CD4-positive, alpha-beta T cell (primary cell): ENCODE results near the gene HIGD1C. TPM values are rescaled to one million over a fixed set of nuclear protein-coding genes. Genes with fewer than 3 reads are reported as not detected.

ENCODE experiments used
- ATAC-seq: fragments of 200-7000 bp; cut with Tn5 transposase; one replicate; pipeline ENCODE4 v1.10.0; 2022; ENCODE audit warnings: mild to moderate bottlenecking; ENCODE audit not compliant: poor library complexity
- CTCF ChIA-PET: fragments of 350-600 bp; sonication (Branson Sonifier 250); formaldehyde crosslinking; loops from one replicate; lab custom pipeline; 2021; ENCODE audit warnings: antibody characterized with exemption, inconsistent platforms; lab: Charles Lee
- POLR2A ChIA-PET: fragments of 350-600 bp; sonication (Branson Sonifier 250); formaldehyde crosslinking; loops from one replicate; lab custom pipeline; 2021; ENCODE audit warnings: antibody characterized with exemption, inconsistent platforms; lab: Charles Lee
- DNase-seq, 14 experiments: peaks; one replicate each; pipeline ENCODE4 v3.0.0-alpha.2; 2013 to 2020; ENCODE audit warnings: mixed read lengths in 2 of 14
- H3K27ac ChIP-seq, 2 donors: one replicate each; pipeline versions ENCODE4 v1.5.1 to v1.7.0; 2013; ENCODE audit warnings: low read length in 2 of 2, low read depth in 1 of 2, mild to moderate bottlenecking in 1 of 2
- H3K27me3 ChIP-seq, 2 experiments: 1 replicate in 1 of 2; 2 replicates in 1 of 2; pipeline versions ENCODE4 v1.6.1 to v1.7.0; 2013; ENCODE audit warnings: low read length in 2 of 2, control low read depth in 1 of 2, mild to moderate bottlenecking in 1 of 2, moderate library complexity in 1 of 2; ENCODE audit not compliant: insufficient read depth in 2 of 2, control insufficient read depth in 1 of 2
- H3K36me3 ChIP-seq: one replicate; pipeline ENCODE4 v1.6.1; 2013; ENCODE audit warnings: low read length, control low read depth; ENCODE audit not compliant: insufficient read depth
- H3K4me1 ChIP-seq: one replicate; pipeline ENCODE4 v1.6.1; 2013; ENCODE audit warnings: low read length, control low read depth; ENCODE audit not compliant: insufficient read depth
- H3K4me3 ChIP-seq: one replicate; pipeline ENCODE4 v1.5.1; 2013; ENCODE audit warnings: mild to moderate bottlenecking, low read length, moderate library complexity
- H3K9me3 ChIP-seq, 2 experiments: 1 replicate in 1 of 2; 2 replicates in 1 of 2; pipeline versions ENCODE4 v1.6.1 to v1.7.0; 2013; ENCODE audit warnings: low read length in 2 of 2, mild to moderate bottlenecking in 2 of 2, control low read depth in 1 of 2, moderate library complexity in 1 of 2; ENCODE audit not compliant: control insufficient read depth in 1 of 2, insufficient read depth in 1 of 2
- H3K27ac Mint-ChIP-seq: one replicate; pipeline ENCODE4 v1.8.0; 2020; ENCODE audit warnings: mixed read lengths
- H3K27me3 Mint-ChIP-seq: one replicate; pipeline ENCODE4 v1.8.0; 2021; ENCODE audit warnings: mixed read lengths
- H3K36me3 Mint-ChIP-seq: one replicate; pipeline ENCODE4 v1.8.0; 2021; ENCODE audit warnings: low read depth, mixed read lengths
- H3K4me1 Mint-ChIP-seq: one replicate; pipeline ENCODE4 v1.8.0; 2021; ENCODE audit warnings: low read depth, mixed read lengths
- H3K4me3 Mint-ChIP-seq: one replicate; pipeline ENCODE4 v1.8.0; 2020; ENCODE audit warnings: mild to moderate bottlenecking, mixed read lengths
- H3K9me3 Mint-ChIP-seq: one replicate; pipeline ENCODE4 v1.8.0; 2020; ENCODE audit warnings: mixed read lengths
- intact Hi-C, 2 experiments: fragments of 100-400 bp; cut with DNase I in 1 of 2; cut with micrococcal nuclease in 1 of 2; formaldehyde crosslinking; loops; one replicate each; pipeline versions ENCODE4 v1.15.1 to v1.9.0; 2023 to 2025; cut with DNase I, micrococcal nuclease
- total RNA-seq, 174 experiments: library from RNA in 2 of 174; stranded (reverse) in 2 of 174; gene quantifications; one replicate each; pipeline ENCODE4 v1.2.3 and lab custom pipeline; 2021 to 2026
- TF ChIP-seq, protein P1 (sequence below): fragments of 200-600 bp; IDR thresholded peaks from one replicate; pipeline ENCODE4 v1.8.0; 2022; ENCODE audit warnings: antibody characterized with exemption, mild to moderate bottlenecking

Gene HIGD1C
- total RNA-seq, 2 experiments from 2014 or later, result not detected

DNA sequence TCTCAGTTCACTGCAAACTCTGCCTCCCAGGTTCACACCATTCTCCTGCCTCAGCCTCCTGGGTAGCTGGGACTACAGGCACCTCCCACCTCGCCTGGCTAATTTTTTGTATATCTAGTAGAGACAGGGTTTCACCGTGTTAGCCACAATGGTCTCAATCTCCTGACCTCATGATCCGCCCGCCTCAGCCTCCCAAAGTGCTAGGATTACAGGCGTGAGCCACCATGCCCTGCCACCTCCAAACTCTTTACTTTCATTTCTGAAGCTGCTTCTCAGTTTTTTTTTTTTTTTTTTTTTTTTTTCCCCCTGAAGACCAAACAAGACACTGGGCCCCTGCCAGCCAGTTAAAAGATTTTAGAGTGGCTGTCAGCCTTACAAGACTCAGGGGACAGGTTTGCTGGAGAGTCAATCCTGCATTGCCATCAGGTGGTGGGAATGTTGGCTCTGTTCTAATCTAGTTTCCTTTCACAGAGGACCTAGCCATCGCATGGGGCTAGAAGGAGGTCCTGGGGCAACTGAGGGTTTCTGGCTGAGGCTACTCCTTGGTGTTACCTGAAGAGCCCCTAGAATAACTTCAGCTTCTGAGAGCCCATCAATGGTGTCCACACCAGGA, 37.4 kb upstream of the HIGD1C start:
- TF ChIP-seq, protein P1, sequence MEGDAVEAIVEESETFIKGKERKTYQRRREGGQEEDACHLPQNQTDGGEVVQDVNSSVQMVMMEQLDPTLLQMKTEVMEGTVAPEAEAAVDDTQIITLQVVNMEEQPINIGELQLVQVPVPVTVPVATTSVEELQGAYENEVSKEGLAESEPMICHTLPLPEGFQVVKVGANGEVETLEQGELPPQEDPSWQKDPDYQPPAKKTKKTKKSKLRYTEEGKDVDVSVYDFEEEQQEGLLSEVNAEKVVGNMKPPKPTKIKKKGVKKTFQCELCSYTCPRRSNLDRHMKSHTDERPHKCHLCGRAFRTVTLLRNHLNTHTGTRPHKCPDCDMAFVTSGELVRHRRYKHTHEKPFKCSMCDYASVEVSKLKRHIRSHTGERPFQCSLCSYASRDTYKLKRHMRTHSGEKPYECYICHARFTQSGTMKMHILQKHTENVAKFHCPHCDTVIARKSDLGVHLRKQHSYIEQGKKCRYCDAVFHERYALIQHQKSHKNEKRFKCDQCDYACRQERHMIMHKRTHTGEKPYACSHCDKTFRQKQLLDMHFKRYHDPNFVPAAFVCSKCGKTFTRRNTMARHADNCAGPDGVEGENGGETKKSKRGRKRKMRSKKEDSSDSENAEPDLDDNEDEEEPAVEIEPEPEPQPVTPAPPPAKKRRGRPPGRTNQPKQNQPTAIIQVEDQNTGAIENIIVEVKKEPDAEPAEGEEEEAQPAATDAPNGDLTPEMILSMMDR, result no peak
- Histone ChIP-seq H3K27me3 (no peaks in the 10 kb centered on the region), H3K4me3 (no peak overlapping the region), H3K27ac (no peak overlapping the region), H3K4me1 (no peaks in the 10 kb centered on the region), H3K9me3 (peaks cover 20 to 28% of the 10 kb centered on the region in 2 experiments), H3K36me3 (no peaks in the 10 kb centered on the region)
- intact Hi-C loops, result no loop called here
- ChIA-PET POLR2A (no interaction called here), CTCF (no interaction called here)
- Mint-ChIP-seq H3K4me1 (no peaks in the 10 kb centered on the region), H3K27me3 (peaks cover 7% of the 10 kb centered on the region), H3K4me3 (no peak overlapping the region), H3K27ac (no peak overlapping the region), H3K9me3 (peaks cover 21% of the 10 kb centered on the region), H3K36me3 (peaks cover 10% of the 10 kb centered on the region)
- no peak for DNase-seq
- ATAC-seq, result no peak

DNA sequence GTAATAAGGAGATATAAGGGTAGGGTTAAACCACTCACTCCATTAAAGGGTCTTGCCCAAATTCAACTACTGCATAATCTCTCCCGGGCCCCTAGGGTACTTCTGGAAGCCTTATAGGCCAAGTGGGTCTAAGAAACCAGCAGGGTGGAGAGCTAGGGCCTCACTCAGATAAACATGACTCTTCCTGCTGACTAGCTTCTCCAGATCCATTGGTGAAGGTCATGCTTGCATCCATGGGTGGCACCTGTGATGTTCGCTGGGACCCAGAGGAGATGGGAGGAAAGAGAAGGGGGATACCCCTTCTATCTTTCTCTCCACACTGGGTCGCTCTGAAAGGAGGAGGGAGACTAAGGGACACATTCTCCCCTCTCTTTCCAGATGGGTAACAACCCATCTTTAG, 36.1 kb upstream of the HIGD1C start:
- Histone ChIP-seq H3K27me3 (no peaks in the 10 kb centered on the region), H3K27ac (no peak overlapping the region), H3K36me3 (no peaks in the 10 kb centered on the region), H3K4me3 (no peak overlapping the region), H3K9me3 (peaks cover 17 to 28% of the 10 kb centered on the region in 2 experiments), H3K4me1 (no peaks in the 10 kb centered on the region)
- H3K27ac Mint-ChIP-seq, result no peak overlapping the region
- CTCF ChIA-PET, result no interaction called here
- H3K36me3 Mint-ChIP-seq, result peaks cover 10% of the 10 kb centered on the region
- TF ChIP-seq, protein P1, result no peak
- peaks cover 7% of the 10 kb centered on the region for H3K27me3 Mint-ChIP-seq
- no peaks in the 10 kb centered on the region for H3K4me1 Mint-ChIP-seq
- peaks cover 21% of the 10 kb centered on the region for H3K9me3 Mint-ChIP-seq
- no peak overlapping the region for H3K4me3 Mint-ChIP-seq
- POLR2A ChIA-PET, result no interaction called here
- no peak for ATAC-seq
- no peak for DNase-seq
- intact Hi-C loops, result no loop called here

DNA sequence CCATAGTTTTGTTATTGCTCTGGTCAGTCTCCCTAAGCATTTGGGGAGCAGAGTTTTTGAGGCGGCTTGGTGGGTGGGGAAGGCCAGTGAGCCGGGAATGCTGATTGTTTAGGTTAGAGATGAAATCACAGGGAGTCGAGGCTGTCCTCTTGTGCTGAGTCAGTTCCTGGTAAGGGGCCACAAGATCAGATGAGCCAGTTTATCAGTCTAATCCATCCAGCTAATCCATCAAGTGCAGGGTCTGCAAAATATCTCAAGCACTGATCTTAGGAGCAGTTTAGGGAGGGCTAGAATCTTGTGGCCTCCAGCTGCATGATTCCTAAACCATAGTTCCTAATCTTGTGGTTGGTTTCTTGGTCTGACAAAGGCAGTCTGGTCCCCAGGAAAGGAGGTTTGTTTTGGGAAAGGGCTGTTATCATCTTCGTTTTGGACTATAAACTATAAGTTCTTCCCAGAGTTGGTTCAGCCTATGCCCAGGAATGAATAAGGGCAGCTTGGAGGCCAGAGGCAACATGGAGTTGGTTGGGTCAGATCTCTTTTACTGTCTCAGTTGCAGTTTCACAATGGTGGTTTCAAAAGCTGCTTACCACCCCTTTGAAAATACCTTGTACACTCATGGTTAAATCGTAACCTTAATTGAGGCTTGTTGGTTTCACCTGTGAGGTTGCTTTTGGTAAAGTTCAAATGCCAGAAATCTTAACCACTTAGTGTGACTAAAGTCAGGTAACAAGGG, 33.6 kb upstream of the HIGD1C start:
- no peak overlapping the region for H3K27ac ChIP-seq
- DNase-seq (no peak), ATAC-seq (no peak)
- TF ChIP-seq, protein P1, result no peak
- Mint-ChIP-seq H3K4me1 (peaks cover 2% of the 10 kb centered on the region), H3K36me3 (peaks cover 10% of the 10 kb centered on the region), H3K4me3 (no peak overlapping the region), H3K27me3 (peaks cover 4% of the 10 kb centered on the region), H3K9me3 (peaks cover 8% of the 10 kb centered on the region), H3K27ac (no peak overlapping the region)
- H3K4me3 ChIP-seq, result no peak overlapping the region
- ChIA-PET POLR2A (no interaction called here), CTCF (no interaction called here)
- intact Hi-C loops, result no loop called here
- no peaks in the 10 kb centered on the region for H3K36me3 ChIP-seq
- H3K27me3 ChIP-seq, result no peaks in the 10 kb centered on the region
- H3K9me3 ChIP-seq, result peaks cover 9 to 16% of the 10 kb centered on the region in 2 experiments
- H3K4me1 ChIP-seq, result peaks cover 4% of the 10 kb centered on the region
